Neutrophil (primary cell): ENCODE data around the gene DENND1B.
"Not testable (repeated sequence)": the region's sequence is repeated elsewhere in the genome, so short reads cannot be mapped to it uniquely, and the experiment has no call there.

ENCODE experiments used
- H3K27ac ChIP-seq: fragments of 200-600 bp; sonication (generic); 2 replicates; pipeline ENCODE4 v1.5.1; 2016; ENCODE audit warnings: mild to moderate bottlenecking, moderate library complexity
- H3K27me3 ChIP-seq: fragments of 200-600 bp; sonication (generic); 2 replicates; pipeline ENCODE4 v1.6.0; 2016; ENCODE audit warnings: mild to moderate bottlenecking
- H3K36me3 ChIP-seq: fragments of 200-600 bp; sonication (generic); 2 replicates; pipeline ENCODE4 v1.5.1; 2017
- H3K4me1 ChIP-seq, 2 experiments: fragments of 200-600 bp in 1 of 2; sonication (generic) in 1 of 2; 1 replicate in 1 of 2; 2 replicates in 1 of 2; pipeline versions ENCODE4 v1.5.1 to v1.6.1; 2013 to 2016; ENCODE audit warnings: low read depth in 1 of 2, low read length in 1 of 2, mild to moderate bottlenecking in 1 of 2, moderate library complexity in 1 of 2; ENCODE audit not compliant: control insufficient read depth in 1 of 2, insufficient read depth in 1 of 2
- H3K4me3 ChIP-seq, 2 experiments: fragments of 200-600 bp in 1 of 2; sonication (generic) in 1 of 2; 1 replicate in 1 of 2; 2 replicates in 1 of 2; pipeline ENCODE4 v1.5.1; 2013 to 2016; ENCODE audit warnings: low read depth in 1 of 2, low read length in 1 of 2, mild to moderate bottlenecking in 1 of 2, moderate library complexity in 1 of 2
- H3K9me3 ChIP-seq: fragments of 200-600 bp; sonication (generic); 2 replicates; pipeline ENCODE4 v1.5.1; 2016
- TF ChIP-seq, protein P1 (sequence below): fragments of 200-600 bp; sonication (generic); IDR thresholded peaks from 2 replicates; pipeline ENCODE4 v1.5.1; 2016; ENCODE audit warnings: antibody characterized with exemption

The DENND1B gene

DNA sequence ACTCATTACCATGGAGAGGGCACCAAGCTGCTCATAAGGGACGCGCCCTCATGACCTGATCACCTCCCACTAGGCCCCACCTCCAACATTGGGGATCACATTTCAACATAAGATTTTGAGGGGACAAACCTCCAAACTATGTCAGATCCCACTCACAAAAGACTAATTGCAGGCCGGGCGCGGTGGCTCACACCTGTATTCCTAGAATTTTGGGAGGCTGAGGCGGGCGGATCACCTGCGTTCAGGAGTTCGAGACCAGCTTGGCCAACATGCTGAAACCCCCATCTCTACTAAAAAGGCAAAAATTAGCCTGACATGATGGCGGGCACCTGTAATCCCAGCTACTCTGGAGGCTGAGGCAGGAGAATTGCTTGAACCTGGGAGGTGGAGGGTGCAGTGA lies 278.6 kb downstream of the DENND1B start:
- H3K36me3 ChIP-seq: no peaks in the 10 kb centered on the region
- no peak overlapping the region for H3K27ac ChIP-seq
- H3K4me3 ChIP-seq: no peak overlapping the region
- TF ChIP-seq, protein P1, sequence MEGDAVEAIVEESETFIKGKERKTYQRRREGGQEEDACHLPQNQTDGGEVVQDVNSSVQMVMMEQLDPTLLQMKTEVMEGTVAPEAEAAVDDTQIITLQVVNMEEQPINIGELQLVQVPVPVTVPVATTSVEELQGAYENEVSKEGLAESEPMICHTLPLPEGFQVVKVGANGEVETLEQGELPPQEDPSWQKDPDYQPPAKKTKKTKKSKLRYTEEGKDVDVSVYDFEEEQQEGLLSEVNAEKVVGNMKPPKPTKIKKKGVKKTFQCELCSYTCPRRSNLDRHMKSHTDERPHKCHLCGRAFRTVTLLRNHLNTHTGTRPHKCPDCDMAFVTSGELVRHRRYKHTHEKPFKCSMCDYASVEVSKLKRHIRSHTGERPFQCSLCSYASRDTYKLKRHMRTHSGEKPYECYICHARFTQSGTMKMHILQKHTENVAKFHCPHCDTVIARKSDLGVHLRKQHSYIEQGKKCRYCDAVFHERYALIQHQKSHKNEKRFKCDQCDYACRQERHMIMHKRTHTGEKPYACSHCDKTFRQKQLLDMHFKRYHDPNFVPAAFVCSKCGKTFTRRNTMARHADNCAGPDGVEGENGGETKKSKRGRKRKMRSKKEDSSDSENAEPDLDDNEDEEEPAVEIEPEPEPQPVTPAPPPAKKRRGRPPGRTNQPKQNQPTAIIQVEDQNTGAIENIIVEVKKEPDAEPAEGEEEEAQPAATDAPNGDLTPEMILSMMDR: no peak
- peaks cover 5% of the 10 kb centered on the region for H3K27me3 ChIP-seq
- H3K9me3 ChIP-seq: no peaks in the 10 kb centered on the region
- no peaks in the 10 kb centered on the region for H3K4me1 ChIP-seq

DNA sequence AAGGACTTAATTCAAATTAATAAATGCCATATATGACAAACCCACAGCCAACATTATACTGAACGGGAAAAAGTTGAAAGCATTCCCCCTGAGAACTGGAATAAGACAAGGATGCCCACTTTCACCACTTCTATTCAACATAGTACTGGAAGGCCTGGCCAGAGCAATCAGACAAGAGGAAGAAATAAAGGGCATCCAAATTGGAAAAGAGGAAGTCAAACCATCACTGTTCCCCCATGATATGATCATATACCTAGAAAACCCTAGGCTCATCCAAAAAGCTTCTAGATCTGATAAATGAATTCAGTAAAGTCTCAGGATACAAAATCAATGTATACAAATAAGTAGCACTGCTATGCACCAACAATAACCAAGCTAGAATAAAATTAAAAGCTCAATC lies 283.8 kb downstream of the DENND1B start:
- not testable (repeated sequence) for H3K27ac ChIP-seq, H3K9me3 ChIP-seq, H3K27me3 ChIP-seq, H3K4me3 ChIP-seq, H3K36me3 ChIP-seq, H3K4me1 ChIP-seq

DNA sequence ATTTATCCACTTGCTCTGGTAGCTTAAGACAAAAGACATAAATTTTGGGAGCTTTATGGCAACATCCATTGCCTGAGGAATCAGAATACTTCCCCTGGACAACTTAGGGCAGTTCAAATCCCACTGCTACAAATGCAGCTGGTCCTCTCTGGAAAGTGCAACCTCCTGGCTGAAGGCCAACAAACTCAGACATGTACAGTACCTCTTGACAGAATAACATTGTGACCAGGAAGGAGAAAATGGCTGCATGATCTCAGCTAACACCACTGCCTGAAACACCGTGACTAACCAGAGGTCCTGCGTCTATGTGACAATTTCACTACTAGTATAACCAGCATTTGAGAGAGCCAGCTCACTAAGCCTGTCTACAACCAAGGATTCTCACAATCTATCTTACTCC lies 288.3 kb downstream of the DENND1B start:
- TF ChIP-seq, protein P1: no peak
- Histone ChIP-seq H3K4me1 (no peaks in the 10 kb centered on the region), H3K27me3 (no peaks in the 10 kb centered on the region)

DNA sequence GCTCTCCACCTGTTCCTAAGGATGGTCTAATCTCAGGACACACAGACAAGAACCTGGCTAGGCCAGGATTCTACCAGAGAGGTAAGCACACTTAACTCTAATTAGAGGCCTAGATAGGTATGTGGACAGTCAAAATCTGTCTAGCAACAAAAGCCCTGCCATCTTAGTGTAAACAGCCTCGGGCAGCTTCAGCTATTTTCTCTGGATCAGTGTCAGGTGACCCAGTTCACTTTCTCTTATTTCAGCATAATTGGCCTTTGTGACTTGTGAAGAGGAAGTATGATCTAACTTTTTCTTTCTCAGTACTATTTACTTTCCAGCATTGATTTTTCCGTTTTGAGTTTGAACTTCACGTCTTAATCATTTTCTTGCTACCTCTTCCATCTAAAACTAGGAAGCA lies 289.5 kb downstream of the DENND1B start:
- Histone ChIP-seq H3K36me3 (no peaks in the 10 kb centered on the region), H3K27ac (no peak overlapping the region), H3K9me3 (no peaks in the 10 kb centered on the region), H3K27me3 (no peaks in the 10 kb centered on the region), H3K4me1 (no peaks in the 10 kb centered on the region), H3K4me3 (no peak overlapping the region)
- TF ChIP-seq, protein P1: no peak

More for the DNA sequence above, 288.3 kb downstream of the DENND1B start:
- no peak overlapping the region for H3K4me3 ChIP-seq
- no peaks in the 10 kb centered on the region for H3K9me3 ChIP-seq
- H3K36me3 ChIP-seq: no peaks in the 10 kb centered on the region
- no peak overlapping the region for H3K27ac ChIP-seq

DNA sequence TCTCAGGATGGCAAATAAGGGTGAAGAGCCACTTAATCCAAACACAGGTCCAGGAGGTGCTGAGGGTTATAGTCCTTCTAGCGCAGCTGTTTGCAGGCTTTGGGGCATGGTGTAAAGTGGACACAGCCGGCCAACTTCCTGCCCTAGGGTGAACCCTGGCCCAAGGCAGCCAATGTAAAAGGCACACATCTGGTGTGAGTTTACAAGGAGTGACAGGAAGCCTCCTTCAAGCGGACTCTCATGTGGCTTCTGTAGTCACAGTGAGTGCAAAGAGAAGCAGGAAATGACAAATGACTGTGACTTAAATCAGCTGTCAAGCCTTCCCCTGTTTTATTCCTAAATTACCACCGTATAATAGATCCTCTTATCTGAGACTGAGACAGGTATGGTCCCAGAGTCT lies 294.2 kb downstream of the DENND1B start:
- no peaks in the 10 kb centered on the region for H3K4me1 ChIP-seq
- H3K36me3 ChIP-seq: no peaks in the 10 kb centered on the region
- TF ChIP-seq, protein P1: no peak
- H3K9me3 ChIP-seq: no peaks in the 10 kb centered on the region
- H3K4me3 ChIP-seq: no peak overlapping the region
- no peaks in the 10 kb centered on the region for H3K27me3 ChIP-seq
- no peak overlapping the region for H3K27ac ChIP-seq

DNA sequence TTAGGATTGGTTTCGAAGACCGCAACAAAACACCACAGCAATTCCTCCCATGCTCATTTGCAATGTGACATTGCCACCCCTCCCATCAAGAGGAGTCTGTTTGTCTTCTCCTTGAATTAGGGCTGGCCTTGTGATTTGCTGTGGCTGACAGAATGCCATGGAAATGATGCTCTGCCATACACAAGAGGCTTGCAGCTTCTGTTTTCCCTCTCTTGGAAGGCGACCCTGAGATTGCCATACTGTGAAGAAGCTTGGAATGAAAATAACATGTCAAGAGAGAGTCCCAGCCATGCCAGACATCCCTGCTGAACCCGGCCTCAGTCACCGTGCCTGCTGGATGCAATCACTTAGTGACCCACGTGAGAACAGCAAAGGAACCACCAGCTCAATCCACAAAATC lies 294.8 kb downstream of the DENND1B start:
- Histone ChIP-seq H3K36me3 (no peaks in the 10 kb centered on the region), H3K9me3 (no peaks in the 10 kb centered on the region), H3K4me1 (no peaks in the 10 kb centered on the region), H3K27me3 (no peaks in the 10 kb centered on the region), H3K4me3 (no peak overlapping the region), H3K27ac (no peak overlapping the region)
- TF ChIP-seq, protein P1: no peak
